HG03139 (cell line): Measurements from ENCODE around the gene CNBP.
A peak's percentile ranks its signal among the peaks of the same experiment; 100 is the strongest.

Experiments used
- ATAC-seq: cut with Tn5 transposase; IDR thresholded peaks from one replicate; pipeline ENCODE4 v1.9.1; 2021; ENCODE audit not compliant: unreplicated experiment

CNBP gene

DNA sequence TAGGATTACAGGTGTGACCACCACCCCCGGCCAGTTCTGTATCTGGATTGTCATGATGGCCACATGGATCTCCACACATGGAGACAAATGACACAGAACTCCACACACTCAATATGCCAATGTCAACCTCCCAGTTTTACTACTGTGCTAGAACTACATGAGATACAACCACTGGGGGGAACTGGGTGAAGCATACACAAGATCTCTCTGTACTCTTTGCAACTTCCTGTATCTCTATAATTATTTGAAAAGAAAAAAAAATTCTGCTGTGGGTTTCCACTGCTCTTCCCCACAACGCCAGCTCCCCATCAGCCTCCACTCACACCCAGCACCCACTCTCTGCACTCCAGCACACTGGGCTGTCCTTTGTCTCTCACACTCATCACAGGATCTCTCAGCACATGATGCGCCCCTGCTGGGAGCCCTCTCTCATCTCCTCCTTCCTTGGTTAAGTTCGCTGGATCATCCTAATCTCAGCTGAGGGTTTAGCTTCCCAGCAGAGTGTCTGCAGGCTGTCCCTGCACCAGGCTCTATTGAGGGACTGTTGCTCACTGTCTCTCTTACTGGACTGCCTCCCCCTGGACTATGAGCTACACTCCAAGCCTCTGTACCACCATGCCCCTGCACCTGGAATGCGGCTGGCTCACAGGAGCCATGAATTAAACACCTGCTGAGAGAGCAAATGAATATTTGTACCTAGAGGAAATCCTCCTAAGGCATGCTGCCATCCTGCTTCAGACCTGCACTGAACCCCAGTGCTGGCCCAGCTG, 51.4 kb downstream of the CNBP start:
- no peak for ATAC-seq

DNA sequence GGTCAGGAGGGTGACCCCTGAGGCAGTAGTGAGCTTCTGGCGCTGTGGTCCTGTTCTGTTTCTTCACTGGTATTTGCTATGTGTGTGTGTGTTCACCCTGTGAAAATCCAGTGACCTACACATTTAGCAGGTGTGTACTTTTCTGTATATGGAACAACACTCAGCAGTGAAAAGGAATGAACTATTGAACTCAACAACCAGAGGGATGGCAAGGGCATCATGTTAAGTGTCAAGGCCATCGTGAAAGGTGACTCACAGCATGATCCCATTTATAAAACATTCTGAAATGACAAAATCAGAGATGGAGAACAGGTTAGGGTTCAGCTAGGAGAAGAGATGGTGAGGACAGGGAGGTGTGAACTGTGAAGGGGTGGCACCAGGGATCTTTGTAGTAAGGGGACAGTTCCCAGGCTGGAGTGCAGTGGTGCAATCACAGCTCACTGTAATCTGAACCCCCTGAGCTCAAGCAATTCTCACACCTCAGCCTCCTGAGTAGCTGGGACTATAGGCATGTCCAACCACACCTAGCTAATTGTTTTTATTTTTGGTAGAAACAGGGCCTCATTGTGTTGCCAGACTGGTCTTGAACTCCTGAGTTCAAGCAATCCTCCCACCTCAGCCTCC, 52.1 kb downstream of the CNBP start:
- no peak for ATAC-seq

DNA sequence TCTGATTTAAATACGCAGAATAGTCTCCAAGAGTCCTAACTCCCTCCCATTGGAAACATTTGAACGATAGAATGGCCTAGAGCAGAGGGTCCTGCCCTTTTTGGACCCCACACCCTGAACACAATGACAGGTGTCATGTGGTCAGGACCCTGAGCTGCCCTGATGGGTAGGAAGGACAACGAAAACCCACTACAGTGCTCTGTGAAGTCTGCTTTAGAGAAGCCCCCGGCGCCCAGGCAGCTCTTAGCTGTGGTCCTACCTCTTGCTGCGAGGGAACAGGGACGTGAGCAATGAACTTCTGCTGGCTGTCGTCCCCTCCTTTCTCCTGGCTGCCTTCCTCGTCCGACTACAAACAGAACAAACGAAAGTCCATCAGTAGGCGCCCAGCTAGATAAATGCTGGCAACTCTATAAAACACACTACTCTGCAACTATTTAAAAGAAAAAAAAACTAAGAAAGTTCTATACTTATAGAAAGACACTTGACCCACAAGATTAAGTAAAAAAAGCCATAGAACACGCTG, 53.3 kb downstream of the CNBP start:
- ATAC-seq = no peak

DNA sequence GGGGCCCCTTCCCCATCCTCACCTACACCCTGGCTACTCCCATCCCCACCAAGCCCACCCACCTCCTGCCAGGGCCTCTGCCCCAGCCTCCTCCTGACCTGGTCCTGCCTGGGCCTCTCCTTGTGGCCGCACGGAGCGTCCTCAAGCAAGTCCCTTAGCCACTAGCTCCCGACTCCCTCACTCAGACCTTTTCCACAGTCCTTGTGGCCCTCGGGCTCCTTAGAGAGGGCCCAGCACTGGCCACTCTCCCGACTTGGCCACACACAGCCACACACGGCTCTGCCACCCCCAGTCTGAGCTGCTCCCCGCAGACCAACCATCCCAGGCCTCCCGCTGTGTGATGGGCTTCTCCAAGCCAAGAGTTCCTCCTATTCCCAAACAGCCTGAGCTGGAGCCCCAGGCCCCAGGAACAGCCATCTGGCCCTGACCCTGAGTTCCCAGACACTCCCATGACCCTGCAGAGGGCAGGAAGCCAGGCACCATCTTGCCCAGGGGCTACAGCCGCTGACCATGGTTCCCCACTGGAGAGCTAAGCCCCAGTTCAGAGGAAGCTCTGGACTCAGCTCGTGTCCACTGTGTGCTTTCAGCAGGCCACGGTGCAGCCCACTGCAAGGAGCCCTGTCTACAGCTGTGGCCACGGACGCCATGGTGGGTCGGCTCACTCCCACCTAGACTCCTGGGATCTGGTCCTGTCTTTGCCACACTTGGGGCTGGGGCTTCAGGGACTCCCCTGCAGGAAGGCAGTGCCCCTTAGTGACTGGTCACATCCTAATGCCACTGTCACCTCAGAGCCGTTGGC, 55.1 kb downstream of the CNBP start:
- ATAC-seq = no peak

DNA sequence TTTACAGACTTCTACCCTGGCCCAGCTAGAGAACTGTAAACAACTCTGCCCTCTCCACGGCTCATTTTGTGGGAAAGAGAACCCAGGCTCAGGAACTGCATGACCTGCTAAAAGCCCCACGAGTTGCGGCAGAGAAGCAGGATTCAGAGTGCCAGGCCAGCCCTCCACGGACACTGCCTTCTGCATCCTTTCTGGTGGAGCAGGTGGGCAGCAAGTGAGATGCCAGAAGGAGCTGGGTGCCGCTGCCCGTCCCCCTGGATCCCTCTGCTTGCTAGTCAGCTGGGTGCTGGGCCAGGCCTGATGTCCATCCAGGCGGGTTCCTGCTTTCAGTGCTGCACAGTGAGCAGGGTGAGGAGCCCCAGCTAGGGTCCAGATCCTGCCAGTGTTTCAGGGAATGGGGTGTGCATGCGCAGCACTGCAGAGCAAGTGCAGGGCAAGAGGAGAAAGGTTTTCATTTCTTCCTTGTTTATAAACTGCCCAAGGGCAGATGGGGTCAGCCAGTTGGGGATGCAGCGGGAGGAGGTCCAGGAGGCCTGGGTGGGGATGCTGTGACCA, 56.9 kb downstream of the CNBP start:
- no peak for ATAC-seq

DNA sequence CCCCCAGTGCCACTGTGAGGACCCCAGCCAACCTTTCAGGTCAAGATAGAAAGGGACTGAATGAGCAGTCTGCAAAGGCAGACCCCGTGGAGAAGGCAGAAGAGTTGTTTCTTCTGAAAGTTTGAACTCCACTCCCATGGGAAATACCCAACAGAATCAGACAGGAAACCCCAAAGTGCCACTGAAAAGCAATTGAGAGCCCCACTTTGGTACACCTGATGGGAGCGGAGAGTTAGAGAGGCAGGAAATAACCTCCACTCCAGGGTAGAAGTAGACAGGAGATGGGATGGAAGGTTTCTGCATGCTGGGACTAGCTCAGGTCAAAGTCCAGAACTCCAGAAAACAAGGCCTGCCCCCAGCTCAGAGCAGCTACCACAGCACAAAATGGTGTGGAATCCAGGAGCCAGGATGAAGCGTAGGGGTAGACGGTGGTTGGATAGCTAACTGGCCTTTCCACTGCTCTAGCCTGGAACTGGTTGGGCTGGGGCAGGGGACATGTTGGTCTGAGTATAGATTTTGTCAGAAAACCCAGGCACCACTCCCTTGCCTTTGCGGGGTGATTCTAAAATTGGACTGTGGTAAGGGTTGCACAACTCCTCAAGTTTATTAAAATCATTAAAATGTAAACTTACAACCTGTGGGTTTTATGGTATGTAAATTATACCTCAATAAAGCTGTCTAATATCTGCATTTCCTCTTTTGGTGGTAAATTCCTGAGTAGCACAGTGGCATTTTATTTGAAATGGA, 60.2 kb downstream of the CNBP start:
- no peak for ATAC-seq

DNA sequence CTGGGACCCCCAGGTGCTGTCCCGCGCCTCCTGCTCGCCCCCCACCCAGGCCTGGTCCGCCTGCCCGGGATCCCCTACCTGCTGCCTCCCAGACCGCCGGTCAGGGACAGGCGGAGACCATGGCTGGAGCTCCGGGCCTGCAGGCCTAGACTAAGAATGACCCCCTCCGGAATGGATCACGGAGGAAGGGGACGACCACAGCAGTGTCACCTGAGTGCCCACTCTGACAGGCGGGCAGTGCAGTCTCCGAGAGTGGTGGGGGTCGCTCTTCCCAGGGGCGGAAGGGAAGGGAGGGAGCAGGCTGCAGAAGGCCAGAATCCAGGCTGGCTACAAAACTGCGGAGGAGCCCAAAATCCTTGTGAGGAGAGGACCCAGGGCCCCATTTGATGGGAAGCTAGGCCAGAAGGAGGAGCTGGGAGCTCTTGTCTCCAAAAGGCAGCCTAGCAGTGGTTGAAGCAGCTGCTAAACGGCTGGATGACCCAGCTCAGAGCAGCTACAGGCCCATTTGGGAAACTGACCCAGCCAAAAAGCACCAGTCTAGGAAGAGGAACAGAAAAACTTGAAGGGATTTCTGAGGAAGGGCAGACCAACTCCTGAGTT, 61.2 kb downstream of the CNBP start:
- no peak for ATAC-seq

DNA sequence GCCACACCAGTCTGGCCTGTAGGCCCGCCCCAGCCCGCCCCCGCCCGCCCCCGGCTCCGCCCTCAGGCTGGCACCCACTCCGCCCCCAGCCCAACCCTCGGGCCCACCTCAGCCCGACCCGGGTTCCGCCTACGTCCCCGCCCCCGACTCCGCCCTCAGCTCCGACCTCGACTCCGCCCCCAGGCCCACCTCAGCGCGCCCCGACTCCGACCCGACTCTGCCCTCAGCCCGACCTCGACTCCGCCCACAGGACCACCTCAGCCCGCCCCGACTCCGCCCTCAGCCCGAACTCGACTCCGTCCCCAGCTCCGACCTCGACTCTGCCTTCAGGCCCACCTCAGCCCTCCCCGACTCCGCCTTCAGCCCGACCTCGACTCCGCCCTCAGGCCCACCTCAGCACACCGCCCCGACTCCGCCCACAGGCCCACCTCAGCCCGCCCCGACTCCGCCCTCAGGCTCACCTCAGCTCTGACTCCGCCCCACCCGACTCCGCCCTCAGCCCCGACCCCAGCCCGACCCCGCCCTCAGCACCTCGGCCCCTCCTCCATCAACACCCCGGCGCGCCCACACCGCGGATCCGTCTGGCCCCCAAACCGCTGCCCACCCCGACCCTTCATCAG, 61.8 kb downstream of the CNBP start, which contains the start of gene RAB43:
Gene RAB43 (minus strand): TSS at position 13 of the 620 bp plus-strand sequence. CDS start 315 bp downstream, outside the sequence.
- no peak for ATAC-seq

DNA sequence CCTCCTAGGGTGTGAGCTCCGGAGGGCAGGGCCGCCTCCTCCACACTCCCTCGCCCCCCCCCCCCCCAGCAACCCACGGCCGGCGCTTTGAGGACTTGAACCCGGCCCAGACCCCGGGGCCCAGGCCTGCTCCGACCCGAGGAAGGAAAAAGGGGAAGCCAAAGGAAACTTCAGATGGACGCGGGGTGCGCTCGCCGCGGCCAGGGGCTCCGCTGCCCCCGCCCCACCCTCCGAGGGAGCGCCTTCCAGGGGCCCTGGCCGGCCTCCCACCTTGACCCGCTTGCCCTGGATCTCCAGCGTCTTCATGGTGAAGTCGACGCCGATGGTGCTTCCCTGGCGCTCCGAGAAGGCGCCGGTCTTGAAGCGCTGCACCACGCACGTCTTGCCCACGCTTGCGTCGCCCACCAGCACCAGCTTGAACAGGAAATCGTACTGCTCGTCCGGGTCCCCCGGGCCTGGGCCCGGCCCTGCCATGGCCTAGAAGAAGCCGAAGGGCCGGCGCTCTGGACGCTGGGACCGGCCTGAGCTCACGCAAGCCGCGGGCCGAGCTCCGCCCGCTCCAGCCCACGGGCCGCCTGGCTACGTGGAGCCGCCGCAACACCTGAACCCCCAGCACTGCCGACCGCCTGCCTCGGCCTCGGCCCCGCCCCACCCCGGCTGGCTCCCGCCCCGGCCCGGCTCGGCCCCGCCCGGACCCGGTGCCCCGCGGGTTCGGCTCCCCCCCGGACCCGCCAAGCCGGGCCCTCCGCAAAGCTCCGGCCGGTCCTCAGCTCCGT, 62.5 kb downstream of the CNBP start:
- ATAC-seq = no peak

DNA sequence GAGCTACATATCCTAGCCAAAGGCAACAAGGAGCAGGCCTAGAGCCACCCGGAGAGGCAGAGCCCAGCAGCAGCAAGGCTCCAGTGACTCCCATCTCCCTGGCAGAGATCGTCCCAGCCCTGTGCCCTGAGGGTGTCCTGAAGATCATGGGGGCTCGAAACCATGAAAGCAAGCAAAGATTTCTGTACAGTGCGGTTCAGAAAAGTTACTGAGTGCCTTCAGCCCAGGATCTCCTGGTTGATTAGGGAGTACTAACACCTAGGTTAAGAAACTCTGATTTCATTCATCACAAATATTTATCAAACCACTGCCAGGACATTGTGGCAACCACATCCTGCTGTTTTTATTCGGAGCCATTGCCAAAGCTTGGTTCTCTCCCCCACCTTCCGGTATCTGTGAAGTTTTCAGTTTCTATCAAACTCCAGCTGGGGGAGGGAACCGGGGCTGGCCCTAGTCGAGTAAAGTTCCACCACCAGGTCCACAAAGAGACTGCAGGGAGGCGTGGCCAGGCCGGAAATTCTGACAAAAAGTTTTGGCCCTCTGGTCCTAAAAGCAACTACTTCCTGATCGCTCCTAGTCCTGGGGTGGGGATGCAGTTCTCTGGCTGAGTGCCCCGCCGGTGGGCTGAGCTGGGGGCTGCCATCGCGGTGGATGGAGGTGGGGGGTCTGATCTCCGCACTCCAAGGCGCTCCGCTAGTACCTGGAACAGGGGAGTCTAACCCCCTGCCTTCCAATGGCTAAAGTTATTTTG, 63.3 kb downstream of the CNBP start:
- ATAC-seq = peak; percentile 59

DNA sequence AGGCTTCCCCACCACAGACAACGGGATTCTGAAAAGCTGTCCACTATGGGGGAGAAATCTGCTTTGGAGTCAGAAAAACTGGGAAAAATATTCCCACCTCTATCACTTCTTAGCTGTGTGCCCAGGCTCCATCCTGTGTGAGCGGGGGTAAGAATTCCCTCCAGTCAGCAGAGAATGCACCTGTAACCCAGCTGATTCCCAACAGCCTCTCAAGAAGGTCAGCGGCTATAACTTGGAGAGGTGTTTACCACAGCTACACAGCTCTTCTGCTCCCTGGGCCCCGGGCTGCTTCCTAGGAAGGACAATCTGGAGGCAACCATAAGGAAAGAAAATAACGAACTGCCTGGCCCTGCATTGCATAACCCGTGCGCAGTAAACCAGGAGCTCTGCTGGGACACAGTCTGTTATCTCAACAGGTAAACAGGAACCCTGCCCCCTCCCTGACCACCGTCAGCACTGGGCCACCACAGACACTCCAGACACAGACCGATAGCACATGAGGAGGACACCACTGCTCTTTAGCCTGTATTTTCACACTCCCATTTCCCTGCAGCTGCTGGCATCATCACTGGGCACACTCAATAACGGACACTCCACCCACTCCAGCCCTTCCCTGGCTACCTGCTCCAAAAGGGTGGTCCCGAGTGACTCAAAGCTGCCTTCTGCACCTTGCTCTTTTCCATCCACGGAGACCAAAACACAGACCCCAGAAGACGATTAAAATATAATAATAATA, 64.2 kb downstream of the CNBP start:
- ATAC-seq = no peak

DNA sequence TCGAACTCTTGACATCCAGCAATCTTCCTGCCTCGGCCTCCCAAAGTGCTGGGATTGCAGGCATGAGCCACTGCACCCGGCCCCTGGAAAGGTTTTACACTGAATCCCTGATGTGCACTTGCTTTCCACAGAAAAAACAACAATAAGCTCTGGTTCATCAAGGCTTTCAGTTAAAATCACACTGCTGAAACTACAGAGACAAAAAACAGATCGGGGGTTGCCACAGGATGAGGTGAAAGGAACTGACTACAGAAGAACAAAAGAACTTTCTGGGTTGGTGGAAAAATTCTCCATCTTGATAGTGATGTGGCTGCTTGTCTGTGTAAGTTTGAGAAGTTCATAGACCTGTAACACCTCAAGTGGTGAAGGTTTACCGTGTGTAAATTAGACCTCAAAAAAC, 65.0 kb downstream of the CNBP start:
- no peak for ATAC-seq
